ENCODE results near the gene RABGAP1L. TPM values are rescaled to one million over a fixed set of nuclear protein-coding genes. Genes with fewer than 3 reads are reported as not detected.

The RABGAP1L gene
- total and polyA plus RNA-seq, 10 of the 15 experiments (the other 5 are each of a cell fraction or from before 2014, with no cell fraction given) = 5.8 to 194 (median 113) TPM

DNA sequence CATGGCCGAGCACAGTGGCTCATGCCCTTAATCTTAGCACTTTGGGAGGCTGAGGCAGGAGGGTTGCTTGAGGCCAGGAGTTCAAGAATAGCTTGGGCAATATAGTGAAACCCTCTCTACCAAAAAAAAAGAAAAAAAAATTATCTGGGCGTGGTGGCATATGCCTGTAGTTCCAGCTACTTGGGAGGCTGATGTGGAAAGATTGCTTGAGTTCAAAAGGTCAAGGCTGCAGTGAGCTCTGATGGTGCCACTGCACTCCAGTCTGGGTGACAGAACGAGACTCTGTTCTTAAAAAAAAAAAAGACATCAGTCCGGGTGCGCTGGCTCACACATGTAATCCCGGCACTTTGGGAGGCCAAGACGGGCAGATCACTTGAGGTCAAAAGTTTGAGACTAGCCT lies 589.3 kb downstream of the RABGAP1L start (continued):
- TF ChIP-seq, protein P1, sequence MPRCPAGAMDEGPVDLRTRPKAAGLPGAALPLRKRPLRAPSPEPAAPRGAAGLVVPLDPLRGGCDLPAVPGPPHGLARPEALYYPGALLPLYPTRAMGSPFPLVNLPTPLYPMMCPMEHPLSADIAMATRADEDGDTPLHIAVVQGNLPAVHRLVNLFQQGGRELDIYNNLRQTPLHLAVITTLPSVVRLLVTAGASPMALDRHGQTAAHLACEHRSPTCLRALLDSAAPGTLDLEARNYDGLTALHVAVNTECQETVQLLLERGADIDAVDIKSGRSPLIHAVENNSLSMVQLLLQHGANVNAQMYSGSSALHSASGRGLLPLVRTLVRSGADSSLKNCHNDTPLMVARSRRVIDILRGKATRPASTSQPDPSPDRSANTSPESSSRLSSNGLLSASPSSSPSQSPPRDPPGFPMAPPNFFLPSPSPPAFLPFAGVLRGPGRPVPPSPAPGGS (IDR thresholded peaks at IDR 0.05; ENCODE audit: borderline replicate concordance, insufficient read depth, low read depth, low read length, poor library complexity, severe bottlenecking) = no peak
- TF ChIP-seq KLF5 (IDR thresholded peaks at IDR 0.05; ENCODE audit: partially characterized antibody) = no peak
- TF ChIP-seq, protein P2, sequence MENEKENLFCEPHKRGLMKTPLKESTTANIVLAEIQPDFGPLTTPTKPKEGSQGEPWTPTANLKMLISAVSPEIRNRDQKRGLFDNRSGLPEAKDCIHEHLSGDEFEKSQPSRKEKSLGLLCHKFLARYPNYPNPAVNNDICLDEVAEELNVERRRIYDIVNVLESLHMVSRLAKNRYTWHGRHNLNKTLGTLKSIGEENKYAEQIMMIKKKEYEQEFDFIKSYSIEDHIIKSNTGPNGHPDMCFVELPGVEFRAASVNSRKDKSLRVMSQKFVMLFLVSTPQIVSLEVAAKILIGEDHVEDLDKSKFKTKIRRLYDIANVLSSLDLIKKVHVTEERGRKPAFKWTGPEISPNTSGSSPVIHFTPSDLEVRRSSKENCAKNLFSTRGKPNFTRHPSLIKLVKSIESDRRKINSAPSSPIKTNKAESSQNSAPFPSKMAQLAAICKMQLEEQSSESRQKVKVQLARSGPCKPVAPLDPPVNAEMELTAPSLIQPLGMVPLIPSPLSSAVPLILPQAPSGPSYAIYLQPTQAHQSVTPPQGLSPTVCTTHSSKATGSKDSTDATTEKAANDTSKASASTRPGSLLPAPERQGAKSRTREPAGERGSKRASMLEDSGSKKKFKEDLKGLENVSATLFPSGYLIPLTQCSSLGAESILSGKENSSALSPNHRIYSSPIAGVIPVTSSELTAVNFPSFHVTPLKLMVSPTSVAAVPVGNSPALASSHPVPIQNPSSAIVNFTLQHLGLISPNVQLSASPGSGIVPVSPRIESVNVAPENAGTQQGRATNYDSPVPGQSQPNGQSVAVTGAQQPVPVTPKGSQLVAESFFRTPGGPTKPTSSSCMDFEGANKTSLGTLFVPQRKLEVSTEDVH (IDR thresholded peaks at IDR 0.05; ENCODE audit: low read depth, partially characterized antibody) = no peak
- TF ChIP-seq CREB1 (IDR thresholded peaks at IDR 0.05; ENCODE audit: low read depth) = no peak
- TF ChIP-seq ZNF622 (IDR thresholded peaks at IDR 0.05) = no peak

DNA sequence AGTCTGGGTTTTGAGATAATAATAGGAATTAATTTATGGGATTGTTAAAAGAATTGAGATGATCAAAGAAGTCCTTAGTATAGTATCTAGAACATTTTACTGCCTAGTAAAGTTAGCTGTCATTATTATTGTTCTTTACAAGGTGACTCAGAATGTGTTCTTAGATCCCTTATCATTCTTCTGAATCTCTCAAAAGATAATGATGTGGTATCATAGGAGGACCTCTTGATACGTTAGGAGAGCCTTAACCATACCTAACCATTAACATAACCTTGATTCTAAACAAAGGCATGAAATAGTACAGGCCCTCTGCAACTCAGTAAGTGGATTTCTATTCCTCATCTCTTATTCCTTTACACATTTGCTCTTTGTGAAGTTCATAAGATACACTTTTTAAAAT lies 593.8 kb downstream of the RABGAP1L start:
- CTCF ChIA-PET = no interaction called here

More for the DNA sequence above, 593.8 kb downstream of the RABGAP1L start:
- Histone ChIP-seq H3K27me3 (replicated peaks in 1 of 2; ENCODE audit: control insufficient read depth in 2 of 2, insufficient read depth in 2 of 2, low read length in 1 of 2) (no peaks in the 10 kb centered on the region), H3K4me3 (no peak overlapping the region), H3K4me1 (ENCODE audit: control insufficient read depth, insufficient read depth, low read length) (no peaks in the 10 kb centered on the region), H3K36me3 (ENCODE audit: control insufficient read depth in 2 of 2, insufficient read depth in 2 of 2, low read length in 1 of 2) (no peaks in the 10 kb centered on the region; a peak in 1 of 4 replicates), H3K9me3 (replicated peaks; ENCODE audit: control insufficient read depth, insufficient read depth, low read length) (no peaks in the 10 kb centered on the region), H4K20me1 (ENCODE audit: control insufficient read depth, insufficient read depth) (no peaks in the 10 kb centered on the region), H3K4me2 (ENCODE audit: control insufficient read depth, insufficient read depth) (no peak overlapping the region), H3K9ac (ENCODE audit: control insufficient read depth, insufficient read depth, low read length) (no peak overlapping the region), H3K79me2 (ENCODE audit: control insufficient read depth, insufficient read depth, low read length) (no peaks in the 10 kb centered on the region), H2AFZ (ENCODE audit: control insufficient read depth, low read depth, low read length) (no peak overlapping the region), H3K27ac (ENCODE audit: control insufficient read depth, insufficient read depth) (no peak overlapping the region)
- TF ChIP-seq, protein P3, sequence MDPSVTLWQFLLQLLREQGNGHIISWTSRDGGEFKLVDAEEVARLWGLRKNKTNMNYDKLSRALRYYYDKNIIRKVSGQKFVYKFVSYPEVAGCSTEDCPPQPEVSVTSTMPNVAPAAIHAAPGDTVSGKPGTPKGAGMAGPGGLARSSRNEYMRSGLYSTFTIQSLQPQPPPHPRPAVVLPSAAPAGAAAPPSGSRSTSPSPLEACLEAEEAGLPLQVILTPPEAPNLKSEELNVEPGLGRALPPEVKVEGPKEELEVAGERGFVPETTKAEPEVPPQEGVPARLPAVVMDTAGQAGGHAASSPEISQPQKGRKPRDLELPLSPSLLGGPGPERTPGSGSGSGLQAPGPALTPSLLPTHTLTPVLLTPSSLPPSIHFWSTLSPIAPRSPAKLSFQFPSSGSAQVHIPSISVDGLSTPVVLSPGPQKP (IDR thresholded peaks at IDR 0.05; ENCODE audit: low read depth, low read length) = no peak
- TF ChIP-seq ZNF384 (IDR thresholded peaks at IDR 0.05; ENCODE audit: borderline replicate concordance, low read depth, low read length) (no peak), FOXK2 (IDR thresholded peaks at IDR 0.05) (no peak), PAX8 (IDR thresholded peaks at IDR 0.05) (no peak), MTA2 (IDR thresholded peaks at IDR 0.05; ENCODE audit: low read depth) (no peak)
- TF ChIP-seq, protein P4, sequence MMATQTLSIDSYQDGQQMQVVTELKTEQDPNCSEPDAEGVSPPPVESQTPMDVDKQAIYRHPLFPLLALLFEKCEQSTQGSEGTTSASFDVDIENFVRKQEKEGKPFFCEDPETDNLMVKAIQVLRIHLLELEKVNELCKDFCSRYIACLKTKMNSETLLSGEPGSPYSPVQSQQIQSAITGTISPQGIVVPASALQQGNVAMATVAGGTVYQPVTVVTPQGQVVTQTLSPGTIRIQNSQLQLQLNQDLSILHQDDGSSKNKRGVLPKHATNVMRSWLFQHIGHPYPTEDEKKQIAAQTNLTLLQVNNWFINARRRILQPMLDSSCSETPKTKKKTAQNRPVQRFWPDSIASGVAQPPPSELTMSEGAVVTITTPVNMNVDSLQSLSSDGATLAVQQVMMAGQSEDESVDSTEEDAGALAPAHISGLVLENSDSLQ (IDR thresholded peaks at IDR 0.05) = no peak
- SMC1A ChIA-PET (ENCODE audit: uncharacterized antibody, unreplicated experiment) = interaction anchor here (0.6 to 1.3 kb wide), 3 partner anchors 9 to 494 kb away, joined by 3 read pairs; no protein-coding TSS in a partner anchor
- RAD21 ChIA-PET (ENCODE audit: unreplicated experiment) = no interaction called here
- DNase-seq (ENCODE audit: low read depth, low spot score) (no peak), FAIRE-seq (no peak), ATAC-seq (no peak)
- BruUV-seq (replicated peaks) = no TSS peak
- in situ Hi-C loops (cut with MboI) (no loop called here), intact Hi-C loops (cut with micrococcal nuclease; ENCODE audit: unreplicated experiment) (no loop called here)
- POLR2A ChIA-PET = no interaction called here
- WGBS (ENCODE audit: insufficient coverage, insufficient replicate concordance, low lambda C conversion rate, missing lambda C conversion rate) = 93% methylated on average over 1 of the region's 1 CpG

All from GM12878 (cell line).